ENCODE data around the gene PRKCE.

Gene PRKCE

DNA sequence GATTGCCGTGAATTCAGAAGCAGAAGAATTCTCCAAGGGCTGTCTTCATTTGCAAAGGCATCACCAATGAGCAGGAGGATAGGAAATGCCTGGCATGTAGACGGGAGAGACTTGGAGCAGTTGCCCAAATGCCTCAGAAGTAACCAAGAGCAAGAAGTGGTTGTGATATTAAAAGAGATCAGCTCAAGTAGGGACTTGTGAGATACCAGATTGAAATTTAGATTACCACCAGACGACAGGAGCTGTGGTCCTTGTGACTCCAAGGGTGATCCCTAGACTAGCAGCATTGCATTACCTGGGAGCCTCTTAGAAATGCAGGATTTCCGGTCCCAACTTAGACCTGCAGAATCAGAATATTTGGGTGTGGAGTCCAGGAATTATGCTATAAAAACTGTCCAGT lies 417.2 kb downstream of the PRKCE start:
- FAIRE-seq (no peak), DNase-seq (ENCODE audit: insufficient read length, low spot score) (no peak)
- TF ChIP-seq, protein P1, sequence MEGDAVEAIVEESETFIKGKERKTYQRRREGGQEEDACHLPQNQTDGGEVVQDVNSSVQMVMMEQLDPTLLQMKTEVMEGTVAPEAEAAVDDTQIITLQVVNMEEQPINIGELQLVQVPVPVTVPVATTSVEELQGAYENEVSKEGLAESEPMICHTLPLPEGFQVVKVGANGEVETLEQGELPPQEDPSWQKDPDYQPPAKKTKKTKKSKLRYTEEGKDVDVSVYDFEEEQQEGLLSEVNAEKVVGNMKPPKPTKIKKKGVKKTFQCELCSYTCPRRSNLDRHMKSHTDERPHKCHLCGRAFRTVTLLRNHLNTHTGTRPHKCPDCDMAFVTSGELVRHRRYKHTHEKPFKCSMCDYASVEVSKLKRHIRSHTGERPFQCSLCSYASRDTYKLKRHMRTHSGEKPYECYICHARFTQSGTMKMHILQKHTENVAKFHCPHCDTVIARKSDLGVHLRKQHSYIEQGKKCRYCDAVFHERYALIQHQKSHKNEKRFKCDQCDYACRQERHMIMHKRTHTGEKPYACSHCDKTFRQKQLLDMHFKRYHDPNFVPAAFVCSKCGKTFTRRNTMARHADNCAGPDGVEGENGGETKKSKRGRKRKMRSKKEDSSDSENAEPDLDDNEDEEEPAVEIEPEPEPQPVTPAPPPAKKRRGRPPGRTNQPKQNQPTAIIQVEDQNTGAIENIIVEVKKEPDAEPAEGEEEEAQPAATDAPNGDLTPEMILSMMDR (IDR thresholded peaks at IDR 0.05; ENCODE audit: insufficient read depth, missing control alignments): no peak

DNA sequence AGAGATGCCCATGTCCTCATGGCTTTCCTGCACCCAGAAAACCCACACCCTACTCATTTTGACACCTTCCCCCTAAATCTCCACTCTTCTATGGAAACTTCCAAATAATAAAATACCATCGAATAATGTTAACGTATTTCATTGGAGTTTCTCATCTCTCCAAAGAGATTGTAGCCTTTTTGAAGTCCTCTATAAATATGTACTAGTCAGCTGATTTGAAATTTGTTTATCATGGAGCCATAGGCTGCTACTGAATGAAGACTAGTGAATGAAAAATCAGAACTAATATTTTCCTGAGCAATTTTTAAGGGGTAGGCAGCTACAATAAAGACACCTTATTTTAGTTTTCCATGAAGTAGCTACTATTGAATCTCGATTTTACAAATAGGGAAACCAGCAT lies 419.6 kb downstream of the PRKCE start:
- FAIRE-seq: no peak
- TF ChIP-seq, protein P1 (IDR thresholded peaks at IDR 0.05; ENCODE audit: insufficient read depth, missing control alignments): no peak
- no peak for DNase-seq (ENCODE audit: insufficient read length, low spot score)

DNA sequence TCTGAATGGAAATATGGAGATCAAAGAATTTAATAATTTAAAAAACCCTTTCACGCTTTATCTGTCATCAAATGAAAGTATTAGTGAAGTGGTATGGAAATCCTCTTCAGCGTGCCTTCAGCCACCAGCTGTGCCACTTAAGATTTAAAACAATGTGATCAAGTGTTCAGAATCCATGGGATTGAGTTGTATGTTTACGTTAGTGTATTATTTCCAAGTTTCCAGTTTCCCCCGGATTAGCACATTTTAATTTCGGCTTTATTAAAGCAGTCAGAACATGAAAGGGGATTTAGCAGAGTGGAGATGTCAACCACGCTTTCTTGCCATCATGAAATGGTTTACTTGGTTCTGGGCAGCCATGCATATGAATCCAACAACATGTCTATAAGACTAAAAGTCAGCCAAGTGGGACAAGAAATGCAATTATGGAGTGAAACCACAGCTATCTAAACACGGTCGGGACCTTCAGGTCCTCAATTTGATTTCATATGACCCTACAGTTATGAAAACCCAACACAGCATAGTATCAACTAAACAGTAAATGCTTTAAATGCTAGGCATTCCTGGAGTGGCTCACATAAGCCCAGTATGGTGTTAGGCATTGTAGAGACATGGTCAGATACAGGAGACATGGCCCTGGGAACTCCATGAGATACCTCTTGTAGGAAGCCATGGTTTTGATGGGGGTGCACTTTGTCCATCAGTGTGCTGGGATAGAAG lies 420.8 kb downstream of the PRKCE start:
- TF ChIP-seq, protein P1 (IDR thresholded peaks at IDR 0.05; ENCODE audit: insufficient read depth, missing control alignments): no peak
- DNase-seq (ENCODE audit: insufficient read length, low spot score) (no peak), FAIRE-seq (no peak)

DNA sequence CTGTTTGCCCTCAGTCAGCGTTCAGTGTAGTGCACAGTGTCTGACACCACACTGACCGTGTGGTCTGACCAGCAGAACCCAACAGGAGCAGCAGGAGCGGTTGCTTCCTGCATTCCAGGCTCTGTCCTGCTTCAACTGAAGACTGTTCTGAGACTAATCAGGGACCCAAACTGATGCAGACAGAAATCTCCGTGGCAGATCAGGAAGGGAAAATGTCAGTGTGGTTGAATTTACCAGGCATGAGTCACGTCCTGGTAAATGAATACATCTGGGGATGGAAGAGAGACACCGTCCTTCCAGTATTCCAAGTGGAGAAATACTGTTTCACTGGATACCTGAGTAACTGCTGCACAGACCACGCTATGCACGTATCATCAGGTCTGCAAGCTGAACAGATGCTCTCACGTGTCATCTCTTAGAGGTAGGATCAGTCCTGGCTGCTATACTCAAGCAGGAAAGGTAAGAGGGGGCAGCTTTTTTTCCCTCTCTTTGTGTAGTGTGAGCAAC lies 422.1 kb downstream of the PRKCE start:
- DNase-seq (ENCODE audit: insufficient read length, low spot score): no peak
- no peak for FAIRE-seq
- TF ChIP-seq, protein P1 (IDR thresholded peaks at IDR 0.05; ENCODE audit: insufficient read depth, missing control alignments): no peak

DNA sequence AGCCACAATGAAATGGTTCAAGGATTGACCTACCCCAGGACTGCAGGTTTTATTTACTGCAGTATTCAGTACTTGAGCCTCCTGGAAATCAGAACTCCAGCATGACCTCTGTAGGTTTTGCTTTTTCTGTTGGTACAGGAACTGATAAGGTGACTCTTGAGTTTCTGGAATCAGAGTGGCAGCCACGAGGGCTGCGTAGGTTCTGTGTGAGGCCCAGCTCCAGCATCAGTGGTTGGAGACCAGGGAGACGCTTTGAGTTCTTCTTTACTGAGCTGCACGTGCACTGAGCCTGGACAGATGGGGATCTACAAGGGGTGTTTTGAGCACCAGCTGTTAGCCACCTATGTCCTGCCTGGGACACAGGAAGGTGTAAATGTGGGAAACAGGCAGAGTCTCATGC lies 423.0 kb downstream of the PRKCE start:
- DNase-seq (ENCODE audit: insufficient read length, low spot score) (no peak), FAIRE-seq (no peak)
- TF ChIP-seq, protein P1 (IDR thresholded peaks at IDR 0.05; ENCODE audit: insufficient read depth, missing control alignments): no peak

DNA sequence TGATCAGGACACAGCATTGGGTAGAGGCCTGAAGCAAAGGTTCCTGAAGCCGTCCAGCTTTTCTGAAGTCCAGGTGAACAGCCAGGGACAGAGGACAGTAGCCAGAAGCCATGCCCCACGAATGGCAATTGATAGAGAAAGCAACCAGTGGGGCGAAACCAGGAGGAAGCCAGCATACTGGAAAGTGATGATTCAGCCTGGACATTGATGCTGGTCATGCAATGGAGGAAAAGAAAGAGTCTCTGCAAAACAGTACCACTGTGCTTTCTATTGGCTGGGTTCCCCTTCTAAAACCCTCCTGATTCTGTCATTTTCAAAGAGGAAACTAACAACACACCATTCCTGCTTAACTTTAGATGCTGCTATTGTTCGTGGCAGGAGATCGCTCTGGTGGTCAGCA lies 424.4 kb downstream of the PRKCE start:
- FAIRE-seq (no peak), DNase-seq (ENCODE audit: insufficient read length, low spot score) (no peak)
- TF ChIP-seq, protein P1 (IDR thresholded peaks at IDR 0.05; ENCODE audit: insufficient read depth, missing control alignments): no peak

DNA sequence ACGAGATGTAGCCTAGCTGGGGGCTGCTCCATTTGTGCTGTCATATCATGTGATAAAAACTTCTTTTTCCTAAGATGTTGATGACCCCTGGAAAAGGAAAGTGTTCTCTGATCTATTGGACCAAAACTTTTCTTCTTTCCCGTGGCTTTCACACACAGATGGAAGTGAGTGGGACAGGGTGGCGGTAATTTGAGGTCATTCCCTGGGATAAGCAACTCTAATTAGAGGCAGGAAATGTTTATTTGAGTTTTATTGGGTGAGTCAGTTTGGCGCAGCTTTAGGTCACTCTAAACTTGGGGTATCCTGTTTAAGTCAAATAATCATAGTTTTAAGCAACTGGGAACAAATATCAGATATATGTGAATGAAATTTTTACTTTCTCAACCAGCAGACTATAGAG lies 424.8 kb downstream of the PRKCE start:
- no peak for DNase-seq (ENCODE audit: insufficient read length, low spot score)
- no peak for FAIRE-seq
- TF ChIP-seq, protein P1 (IDR thresholded peaks at IDR 0.05; ENCODE audit: insufficient read depth, missing control alignments): no peak

Measured in D721Med (cell line).